Peyer's patch (tissue), 4 donors: ENCODE results near the gene NFIX. TPM values are rescaled to one million over a fixed set of nuclear protein-coding genes. Genes with fewer than 3 reads are reported as not detected.
"Not testable (repeated sequence)": the region's sequence is repeated elsewhere in the genome, so short reads cannot be mapped to it uniquely, and the experiment has no call there.

ENCODE experiments used
- DNase-seq, 3 donors: peaks; one replicate each; pipeline ENCODE4 v3.0.0-alpha.2; 2017 to 2019
- H3K27ac ChIP-seq, 4 donors: fragments of 200-600 bp; sonication (generic); one replicate each; pipeline ENCODE4 v1.5.1; 2016 to 2019
- H3K27me3 ChIP-seq, 2 donors: fragments of 200-600 bp; sonication (generic); one replicate each; pipeline ENCODE4 v1.5.1; 2019
- H3K36me3 ChIP-seq, 3 donors: fragments of 200-600 bp; sonication (generic); one replicate each; pipeline ENCODE4 v1.5.1; 2016 to 2019
- H3K4me1 ChIP-seq, 4 donors: fragments of 200-600 bp; sonication (generic); one replicate each; pipeline ENCODE4 v1.5.1; 2016 to 2019
- H3K4me3 ChIP-seq, 4 donors: fragments of 200-600 bp; sonication (generic); 1 replicate in 3 of 4; 2 replicates in 1 of 4; pipeline ENCODE4 v1.5.1; 2016 to 2019; ENCODE audit warnings: mild to moderate bottlenecking in 1 of 4
- H3K9me3 ChIP-seq, 4 donors: fragments of 200-600 bp; sonication (generic); one replicate each; pipeline ENCODE4 v1.5.1; 2016 to 2019; ENCODE audit warnings: mild to moderate bottlenecking in 1 of 4
- CTCF ChIP-seq, 6 experiments: fragments of 450-650 bp in 4 of 6; fragments of 200-600 bp in 2 of 6; sonication (generic) in 1 of 6; IDR thresholded peaks; one replicate each; pipeline ENCODE4 v1.5.1; 2017 to 2019; ENCODE audit warnings: antibody characterized with exemption in 6 of 6, mild to moderate bottlenecking in 3 of 6, moderate library complexity in 1 of 6
- POLR2A ChIP-seq, 2 donors: fragments of 450-650 bp; IDR thresholded peaks; one replicate each; pipeline ENCODE4 v1.5.1; 2017; ENCODE audit warnings: antibody characterized with exemption in 2 of 2, mild to moderate bottlenecking in 2 of 2, moderate library complexity in 2 of 2
- total RNA-seq, 4 donors: library from RNA; depleted of rRNA; stranded (reverse); fragments of >200 nt; gene quantifications; one replicate each; pipeline ENCODE4 v1.1.0, GENCODE V29; 2016

Gene NFIX
- total RNA-seq, 4 donors from 2014 or later = 13.5 to 56.9 (median 40.0) TPM

- H3K4me1 ChIP-seq = peaks cover 0 to 33% (median 4%) of the 10 kb centered on the region in 4 donors
- no peak overlapping the region for H3K27ac ChIP-seq
- H3K36me3 ChIP-seq = peaks cover 0 to 72% (median 0%) of the 10 kb centered on the region in 3 donors
- no peaks in the 10 kb centered on the region for H3K9me3 ChIP-seq
- no peak overlapping the region for H3K4me3 ChIP-seq
- DNase-seq = no peak
- no peak for TF ChIP-seq CTCF (IDR thresholded peaks at IDR 0.05)
- TF ChIP-seq POLR2A (IDR thresholded peaks at IDR 0.05) = no peak
- H3K27me3 ChIP-seq = no peaks in the 10 kb centered on the region
These were observed 47.3 kb upstream of the NFIX start for GRCh38 chr19:12947702-12948611.

- Histone ChIP-seq H3K36me3 (peaks cover 0 to 72% (median 0%) of the 10 kb centered on the region in 3 donors), H3K4me1 (peaks cover 0 to 32% (median 4%) of the 10 kb centered on the region in 4 donors), H3K4me3 (no peak overlapping the region), H3K9me3 (no peaks in the 10 kb centered on the region), H3K27me3 (no peaks in the 10 kb centered on the region), H3K27ac (no peak overlapping the region)
- no peak for TF ChIP-seq CTCF (IDR thresholded peaks at IDR 0.05)
- no peak for TF ChIP-seq POLR2A (IDR thresholded peaks at IDR 0.05)
- no peak for DNase-seq
These were observed 46.5 kb upstream of the NFIX start for GRCh38 chr19:12948612-12949362.

GRCh38 chr19:12949363-12950283, 45.7 kb upstream of the NFIX start:
- peaks cover 0 to 71% (median 0%) of the 10 kb centered on the region in 3 donors for H3K36me3 ChIP-seq
- H3K9me3 ChIP-seq = no peaks in the 10 kb centered on the region
- H3K27ac ChIP-seq = no peak overlapping the region
- no peaks in the 10 kb centered on the region for H3K27me3 ChIP-seq
- no peak for DNase-seq
- peaks cover 0 to 40% (median 4%) of the 10 kb centered on the region in 4 donors for H3K4me1 ChIP-seq
- H3K4me3 ChIP-seq = no peak overlapping the region
- TF ChIP-seq POLR2A (IDR thresholded peaks at IDR 0.05) (no peak), CTCF (IDR thresholded peaks at IDR 0.05) (no peak)

- H3K4me3 ChIP-seq, H3K27me3 ChIP-seq, H3K9me3 ChIP-seq, DNase-seq: not testable (repeated sequence)
- peaks cover 0 to 51% (median 9%) of the 10 kb centered on the region in 4 donors for H3K4me1 ChIP-seq
- peaks cover 0 to 70% (median 0%) of the 10 kb centered on the region in 3 donors for H3K36me3 ChIP-seq
- peak overlapping the region in 1 of 4 donors; percentile 19 for H3K27ac ChIP-seq
These were observed 43.2 kb upstream of the NFIX start for GRCh38 chr19:12952050-12952449.

- no peaks in the 10 kb centered on the region for H3K27me3 ChIP-seq
- TF ChIP-seq CTCF (IDR thresholded peaks at IDR 0.05) (no peak), POLR2A (IDR thresholded peaks at IDR 0.05) (no peak)
- peaks cover 0 to 68% (median 0%) of the 10 kb centered on the region in 3 donors for H3K36me3 ChIP-seq
- H3K9me3 ChIP-seq = no peaks in the 10 kb centered on the region
- no peak overlapping the region for H3K4me3 ChIP-seq
- no peak for DNase-seq
- peak overlapping the region in 2 of 4 donors; percentile 6 to 19 for H3K27ac ChIP-seq
- peaks cover 0 to 48% (median 9%) of the 10 kb centered on the region in 4 donors for H3K4me1 ChIP-seq
These were observed 42.7 kb upstream of the NFIX start for GRCh38 chr19:12952488-12953137.
